HG02943 (cell line): ENCODE data around the gene MST1.

Source experiments
- ATAC-seq: cut with Tn5 transposase; IDR thresholded peaks from one replicate; pipeline ENCODE4 v1.9.1; 2021; ENCODE audit warnings: mild to moderate bottlenecking, low read depth, moderate library complexity; ENCODE audit not compliant: unreplicated experiment

MST1 gene

GRCh38 chr3:49641292-49641691, 48.0 kb downstream of the MST1 start:
- ATAC-seq, result no peak

GRCh38 chr3:49639551-49639950, 49.7 kb downstream of the MST1 start:
- no peak for ATAC-seq

DNA sequence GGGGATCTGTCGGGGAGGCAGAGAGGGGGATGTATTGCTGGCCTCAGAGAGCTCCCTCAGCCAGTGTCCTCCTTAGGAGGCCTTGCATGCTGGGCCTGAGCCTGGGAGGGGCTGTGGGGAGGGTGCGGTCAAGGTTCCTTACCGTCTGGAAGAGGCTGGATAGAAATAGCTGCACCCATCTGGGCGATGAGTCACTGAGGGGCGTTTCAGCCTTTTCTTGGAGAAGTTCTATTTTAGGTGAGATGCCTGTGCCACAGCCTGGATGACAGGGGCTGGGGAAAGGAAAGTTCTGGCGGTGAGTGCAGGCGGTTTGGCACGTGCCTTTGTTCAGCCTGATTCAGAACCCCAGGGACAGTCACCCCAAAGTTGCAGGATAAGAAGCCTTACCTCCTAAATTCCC, 50.8 kb downstream of the MST1 start:
- no peak for ATAC-seq

DNA sequence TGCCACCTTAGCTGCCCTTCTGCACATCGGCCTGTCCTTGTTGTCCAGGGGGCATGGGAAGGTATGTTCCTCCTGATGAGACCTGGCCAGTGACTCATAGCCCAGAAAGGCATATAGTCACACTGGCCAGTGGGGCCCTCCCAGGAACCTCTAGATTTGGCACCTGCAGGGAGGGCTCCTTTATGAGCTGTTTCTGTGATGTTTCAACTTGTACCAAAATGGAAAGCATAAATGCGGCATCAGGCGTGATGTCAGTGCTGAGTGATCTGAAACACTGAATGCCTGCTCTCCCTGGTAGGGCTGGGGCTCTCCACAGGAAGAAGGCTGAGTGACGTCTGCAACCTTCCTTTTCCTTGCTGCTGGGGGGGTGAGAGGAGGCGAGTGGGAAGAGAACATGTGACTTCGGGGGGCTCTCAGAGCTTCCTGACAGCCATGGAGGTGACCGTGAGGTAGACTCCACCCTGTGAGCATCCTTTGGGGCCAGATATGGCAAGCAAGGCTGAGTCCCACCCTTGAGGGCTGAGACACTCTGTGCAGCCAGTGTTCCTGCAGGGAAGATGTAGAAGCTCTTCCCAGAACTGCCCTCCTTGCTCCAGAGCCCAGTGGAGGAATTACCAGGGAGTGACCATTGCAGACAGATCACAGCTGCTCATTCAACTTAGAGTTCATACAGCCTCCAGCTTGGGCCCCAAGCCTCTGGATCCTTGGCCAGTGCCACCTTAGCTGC, 52.2 kb downstream of the MST1 start:
- no peak for ATAC-seq

GRCh38 chr3:49634736-49635135, 54.5 kb downstream of the MST1 start:
- no peak for ATAC-seq
